ENCODE results near the gene FIZ1. TPM values are rescaled to one million over a fixed set of nuclear protein-coding genes. Genes with fewer than 3 reads are reported as not detected.

FIZ1 gene
- total and polyA plus RNA-seq, 4 donors = 2.8 to 13.2 (median 12.7) TPM

DNA sequence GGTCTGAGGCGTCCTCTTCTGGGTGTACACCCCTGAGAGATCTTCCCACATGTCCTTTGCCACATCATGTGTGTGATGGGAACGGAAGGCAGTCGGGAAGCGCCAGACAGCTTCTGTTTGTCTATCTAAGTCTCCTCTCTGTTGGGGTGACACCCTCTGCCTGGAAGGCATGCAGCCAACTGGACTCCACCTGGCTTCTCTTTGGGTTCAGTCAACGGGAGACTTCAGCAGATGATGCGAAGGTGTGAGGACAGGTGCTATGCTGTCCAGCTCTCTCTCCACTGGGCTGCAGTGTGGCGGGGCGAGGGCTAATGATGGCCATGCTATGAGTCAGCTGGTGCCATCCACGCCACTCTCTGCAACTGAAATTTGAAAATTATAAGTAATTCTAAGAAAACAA is 39.6 kb downstream of the FIZ1 start:
- H3K27ac ChIP-seq (ENCODE audit: low read depth in 1 of 2, low read length in 2 of 2) = no peak overlapping the region
- H3K27me3 ChIP-seq (ENCODE audit: control insufficient read depth in 1 of 2, insufficient read depth in 2 of 2, low read length in 1 of 2) = no peaks in the 10 kb centered on the region
- ATAC-seq (ENCODE audit: low FRiP score) (no peak), DNase-seq (no peak)
- intact Hi-C loops (cut with DNase I) = no loop called here
- no peaks in the 10 kb centered on the region for H3K4me1 ChIP-seq (ENCODE audit: control insufficient read depth in 1 of 2, insufficient read depth in 2 of 2, low read length in 2 of 2)
- H3K4me3 ChIP-seq (ENCODE audit: low read length in 2 of 2) = no peak overlapping the region
- peaks cover 2% of the 10 kb centered on the region for H3K9me3 ChIP-seq (ENCODE audit: control insufficient read depth, low read length)
- no peaks in the 10 kb centered on the region for H3K36me3 ChIP-seq (ENCODE audit: control insufficient read depth in 1 of 2, insufficient read depth in 2 of 2, low read length in 1 of 2)
- WGBS, 2 donors = 73 to 85% methylated on average over 9 of the region's 9 CpGs

DNA sequence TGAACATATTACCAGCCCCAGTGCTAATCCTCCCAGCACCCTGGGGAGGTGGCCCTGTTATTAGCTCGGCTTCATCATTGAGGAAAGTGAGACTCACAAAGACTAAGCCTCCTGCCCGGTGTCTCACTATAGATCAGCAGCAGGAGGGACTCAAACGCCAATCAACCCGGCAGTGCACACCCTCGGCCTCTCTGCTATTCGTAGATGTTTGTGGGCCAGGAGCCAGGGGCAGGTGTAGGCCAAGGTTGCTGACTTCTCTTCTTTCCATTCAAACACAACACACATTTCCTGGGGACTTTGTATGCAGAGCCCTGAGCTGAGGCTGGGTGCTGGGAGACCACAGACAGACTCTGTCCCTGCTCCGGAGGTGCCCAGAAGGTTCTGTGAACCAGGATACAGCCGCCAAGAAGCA is 44.6 kb downstream of the FIZ1 start:
- Histone ChIP-seq H3K9me3 (ENCODE audit: control insufficient read depth, low read length) (no peaks in the 10 kb centered on the region), H3K36me3 (ENCODE audit: control insufficient read depth in 1 of 2, insufficient read depth in 2 of 2, low read length in 1 of 2) (no peaks in the 10 kb centered on the region), H3K27me3 (ENCODE audit: control insufficient read depth in 1 of 2, insufficient read depth in 2 of 2, low read length in 1 of 2) (no peaks in the 10 kb centered on the region), H3K4me1 (ENCODE audit: control insufficient read depth in 1 of 2, insufficient read depth in 2 of 2, low read length in 2 of 2) (no peaks in the 10 kb centered on the region), H3K27ac (ENCODE audit: low read depth in 1 of 2, low read length in 2 of 2) (no peak overlapping the region), H3K4me3 (ENCODE audit: low read length in 2 of 2) (no peak overlapping the region)
- ATAC-seq (ENCODE audit: low FRiP score) = no peak
- intact Hi-C loops (cut with DNase I) = no loop called here
- no peak for DNase-seq
- 75 to 77% methylated on average over 8 of the region's 8 CpGs for WGBS, 2 donors

DNA sequence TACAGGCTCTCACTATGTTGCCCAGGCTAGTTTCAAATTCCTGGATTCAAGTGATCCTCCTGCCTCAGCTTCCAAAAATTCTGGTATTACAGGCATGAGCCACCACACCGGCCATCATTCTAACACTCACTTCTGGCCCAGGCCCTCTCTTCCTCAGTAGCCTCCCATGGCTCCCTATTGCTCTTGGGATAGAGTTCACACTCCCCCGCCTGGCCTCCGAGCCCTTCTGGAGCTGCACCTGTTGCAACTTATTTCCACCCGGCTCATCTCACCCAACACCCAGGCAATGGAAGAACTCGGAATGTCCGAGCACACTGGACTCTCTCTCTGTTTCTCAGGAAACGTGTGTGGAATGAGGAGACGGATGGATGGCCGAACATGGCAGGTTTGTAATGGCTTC is 45.0 kb downstream of the FIZ1 start:
- DNase-seq (no peak), ATAC-seq (ENCODE audit: low FRiP score) (no peak)
- Histone ChIP-seq H3K36me3 (ENCODE audit: control insufficient read depth in 1 of 2, insufficient read depth in 2 of 2, low read length in 1 of 2) (no peaks in the 10 kb centered on the region), H3K4me1 (ENCODE audit: control insufficient read depth in 1 of 2, insufficient read depth in 2 of 2, low read length in 2 of 2) (no peaks in the 10 kb centered on the region), H3K27ac (ENCODE audit: low read depth in 1 of 2, low read length in 2 of 2) (no peak overlapping the region), H3K4me3 (ENCODE audit: low read length in 2 of 2) (no peak overlapping the region), H3K9me3 (ENCODE audit: control insufficient read depth, low read length) (no peaks in the 10 kb centered on the region), H3K27me3 (ENCODE audit: control insufficient read depth in 1 of 2, insufficient read depth in 2 of 2, low read length in 1 of 2) (no peaks in the 10 kb centered on the region)
- WGBS, 2 donors = 90 to 93% methylated on average over 9 of the region's 9 CpGs
- intact Hi-C loops (cut with DNase I) = no loop called here

DNA sequence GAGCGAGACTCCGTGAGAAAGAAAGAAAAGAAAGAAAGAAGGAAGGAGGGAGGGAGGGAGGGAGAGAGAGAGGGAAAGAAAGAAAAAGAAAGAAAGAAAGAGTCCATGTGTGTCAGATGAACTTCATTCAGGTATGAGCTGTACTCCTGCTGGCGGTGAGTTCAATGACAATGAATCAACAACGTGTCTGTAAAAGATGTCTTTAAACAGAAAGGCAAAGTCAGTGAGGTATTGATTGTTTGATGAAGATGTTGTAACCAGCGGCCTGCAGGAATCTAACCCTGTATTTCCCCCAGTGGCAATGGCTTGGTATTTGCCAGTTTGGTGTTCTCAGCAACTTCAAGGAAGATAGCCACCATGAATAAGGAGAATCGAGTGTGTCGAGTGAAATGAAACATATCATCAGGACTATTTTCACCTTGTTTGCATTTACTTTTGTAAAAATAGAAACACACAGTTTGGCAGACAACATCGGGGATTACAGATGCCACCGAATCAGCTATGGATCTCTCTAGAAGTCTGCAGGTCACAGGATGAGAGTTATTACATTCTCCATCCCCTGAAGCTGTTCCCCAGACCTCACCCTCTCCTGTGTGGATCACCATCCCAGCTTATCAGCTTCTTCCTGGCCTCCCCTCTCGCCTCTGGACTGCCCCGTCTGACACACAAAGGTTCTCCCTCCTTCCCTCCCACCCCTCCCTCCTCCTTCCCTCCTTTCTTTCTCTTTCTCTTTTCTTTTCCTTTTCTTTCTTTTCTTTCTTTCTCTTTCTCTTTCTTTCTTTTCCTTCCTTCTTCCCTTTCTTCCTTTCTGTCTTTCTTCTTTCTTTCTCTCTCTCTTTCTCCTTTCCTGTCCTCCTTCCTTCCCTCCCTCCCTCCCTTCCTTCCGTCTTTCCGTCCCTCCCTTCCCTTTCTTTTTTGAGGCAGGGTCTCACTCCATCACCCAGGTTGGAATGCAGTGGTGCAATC is 45.8 kb downstream of the FIZ1 start:
- H3K27me3 ChIP-seq (ENCODE audit: control insufficient read depth in 1 of 2, insufficient read depth in 2 of 2, low read length in 1 of 2) = no peaks in the 10 kb centered on the region
- 63 to 66% methylated on average over 13 of the region's 13 CpGs for WGBS, 2 donors
- ATAC-seq (ENCODE audit: low FRiP score) (no peak), DNase-seq (no peak)
- no peak overlapping the region for H3K4me3 ChIP-seq (ENCODE audit: low read length in 2 of 2)
- H3K27ac ChIP-seq (ENCODE audit: low read depth in 1 of 2, low read length in 2 of 2) = no peak overlapping the region
- H3K9me3 ChIP-seq (ENCODE audit: control insufficient read depth, low read length) = no peaks in the 10 kb centered on the region
- H3K36me3 ChIP-seq (ENCODE audit: control insufficient read depth in 1 of 2, insufficient read depth in 2 of 2, low read length in 1 of 2) = no peaks in the 10 kb centered on the region
- intact Hi-C loops (cut with DNase I) = no loop called here
- H3K4me1 ChIP-seq (ENCODE audit: control insufficient read depth in 1 of 2, insufficient read depth in 2 of 2, low read length in 2 of 2) = no peaks in the 10 kb centered on the region

DNA sequence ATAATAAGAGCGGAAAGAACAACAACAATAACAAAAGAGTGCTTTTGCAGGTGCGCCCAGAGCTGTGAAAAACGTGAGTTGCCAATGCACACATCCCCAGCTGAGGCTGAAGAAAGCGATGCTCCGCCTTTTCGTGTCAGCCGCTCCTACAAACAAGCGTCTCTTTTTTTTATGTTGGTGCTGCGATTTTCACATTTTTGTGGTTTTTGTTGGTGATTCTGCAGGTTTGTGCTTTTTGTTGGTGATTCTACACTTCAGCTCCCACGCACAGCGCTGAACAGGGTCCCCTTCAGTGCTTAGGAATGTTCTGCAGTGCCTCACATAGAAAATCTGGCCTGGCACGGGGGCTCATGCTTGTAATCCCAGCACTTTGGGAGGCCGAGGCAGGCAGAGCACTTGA is 46.7 kb downstream of the FIZ1 start:
- no peaks in the 10 kb centered on the region for H3K9me3 ChIP-seq (ENCODE audit: control insufficient read depth, low read length)
- DNase-seq = no peak
- H3K36me3 ChIP-seq (ENCODE audit: control insufficient read depth in 1 of 2, insufficient read depth in 2 of 2, low read length in 1 of 2) = no peaks in the 10 kb centered on the region
- ATAC-seq (ENCODE audit: low FRiP score) = no peak
- no peaks in the 10 kb centered on the region for H3K27me3 ChIP-seq (ENCODE audit: control insufficient read depth in 1 of 2, insufficient read depth in 2 of 2, low read length in 1 of 2)
- H3K4me3 ChIP-seq (ENCODE audit: low read length in 2 of 2) = no peak overlapping the region
- 50 to 51% methylated on average over 13 of the region's 13 CpGs for WGBS, 2 donors
- H3K4me1 ChIP-seq (ENCODE audit: control insufficient read depth in 1 of 2, insufficient read depth in 2 of 2, low read length in 2 of 2) = no peaks in the 10 kb centered on the region
- intact Hi-C loops (cut with DNase I) = no loop called here
- H3K27ac ChIP-seq (ENCODE audit: low read depth in 1 of 2, low read length in 2 of 2) = no peak overlapping the region

DNA sequence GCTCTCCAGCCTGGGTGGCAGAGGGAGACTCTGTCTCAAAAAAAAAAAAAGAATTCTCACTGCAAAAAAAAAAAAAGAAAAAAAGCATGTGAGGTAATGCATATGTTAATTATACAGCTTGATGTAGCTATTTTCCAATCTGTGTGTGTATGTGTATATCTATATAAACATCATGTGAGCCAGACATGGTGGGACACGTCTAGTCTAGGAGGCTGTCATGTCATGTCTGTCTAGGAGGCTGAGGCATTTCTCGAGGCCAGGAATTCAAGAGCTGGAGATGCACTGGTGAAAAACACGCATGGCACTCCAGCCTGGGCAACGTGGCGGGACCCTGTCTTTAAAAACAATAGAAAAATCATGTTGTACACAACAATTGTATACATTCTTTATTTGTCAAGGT is 47.1 kb downstream of the FIZ1 start:
- H3K36me3 ChIP-seq (ENCODE audit: control insufficient read depth in 1 of 2, insufficient read depth in 2 of 2, low read length in 1 of 2) = no peaks in the 10 kb centered on the region
- intact Hi-C loops (cut with DNase I) = no loop called here
- 71 to 77% methylated on average over 5 of the region's 5 CpGs for WGBS, 2 donors
- no peaks in the 10 kb centered on the region for H3K27me3 ChIP-seq (ENCODE audit: control insufficient read depth in 1 of 2, insufficient read depth in 2 of 2, low read length in 1 of 2)
- H3K9me3 ChIP-seq (ENCODE audit: control insufficient read depth, low read length) = no peaks in the 10 kb centered on the region
- H3K27ac ChIP-seq (ENCODE audit: low read depth in 1 of 2, low read length in 2 of 2) = no peak overlapping the region
- DNase-seq = no peak
- ATAC-seq (ENCODE audit: low FRiP score) = no peak
- no peaks in the 10 kb centered on the region for H3K4me1 ChIP-seq (ENCODE audit: control insufficient read depth in 1 of 2, insufficient read depth in 2 of 2, low read length in 2 of 2)
- no peak overlapping the region for H3K4me3 ChIP-seq (ENCODE audit: low read length in 2 of 2)

DNA sequence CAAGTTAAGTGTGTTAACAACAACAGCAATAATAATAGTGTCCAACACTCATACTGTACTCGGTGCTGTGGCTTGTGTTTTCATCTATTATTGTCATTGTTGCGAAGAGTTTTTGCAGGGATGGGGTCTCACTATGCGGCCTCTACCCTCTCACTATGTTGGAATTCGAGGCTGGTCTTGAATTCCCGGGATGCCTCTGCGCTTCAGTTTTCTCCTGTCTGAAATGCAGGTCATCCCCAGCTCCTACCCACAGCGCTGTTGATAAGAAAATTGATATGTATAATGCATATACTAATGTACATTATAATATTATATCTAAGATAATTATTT is 49.0 kb downstream of the FIZ1 start:
- H3K27me3 ChIP-seq (ENCODE audit: control insufficient read depth in 1 of 2, insufficient read depth in 2 of 2, low read length in 1 of 2) = no peaks in the 10 kb centered on the region
- no peak overlapping the region for H3K4me3 ChIP-seq (ENCODE audit: low read length in 2 of 2)
- intact Hi-C loops (cut with DNase I) = no loop called here
- WGBS, 2 donors = 68 to 70% methylated on average over 7 of the region's 7 CpGs
- H3K4me1 ChIP-seq (ENCODE audit: control insufficient read depth in 1 of 2, insufficient read depth in 2 of 2, low read length in 2 of 2) = no peaks in the 10 kb centered on the region
- ATAC-seq (ENCODE audit: low FRiP score) (no peak), DNase-seq (no peak)
- H3K27ac ChIP-seq (ENCODE audit: low read depth in 1 of 2, low read length in 2 of 2) = no peak overlapping the region
- H3K9me3 ChIP-seq (ENCODE audit: control insufficient read depth, low read length) = no peaks in the 10 kb centered on the region
- no peaks in the 10 kb centered on the region for H3K36me3 ChIP-seq (ENCODE audit: control insufficient read depth in 1 of 2, insufficient read depth in 2 of 2, low read length in 1 of 2)

DNA sequence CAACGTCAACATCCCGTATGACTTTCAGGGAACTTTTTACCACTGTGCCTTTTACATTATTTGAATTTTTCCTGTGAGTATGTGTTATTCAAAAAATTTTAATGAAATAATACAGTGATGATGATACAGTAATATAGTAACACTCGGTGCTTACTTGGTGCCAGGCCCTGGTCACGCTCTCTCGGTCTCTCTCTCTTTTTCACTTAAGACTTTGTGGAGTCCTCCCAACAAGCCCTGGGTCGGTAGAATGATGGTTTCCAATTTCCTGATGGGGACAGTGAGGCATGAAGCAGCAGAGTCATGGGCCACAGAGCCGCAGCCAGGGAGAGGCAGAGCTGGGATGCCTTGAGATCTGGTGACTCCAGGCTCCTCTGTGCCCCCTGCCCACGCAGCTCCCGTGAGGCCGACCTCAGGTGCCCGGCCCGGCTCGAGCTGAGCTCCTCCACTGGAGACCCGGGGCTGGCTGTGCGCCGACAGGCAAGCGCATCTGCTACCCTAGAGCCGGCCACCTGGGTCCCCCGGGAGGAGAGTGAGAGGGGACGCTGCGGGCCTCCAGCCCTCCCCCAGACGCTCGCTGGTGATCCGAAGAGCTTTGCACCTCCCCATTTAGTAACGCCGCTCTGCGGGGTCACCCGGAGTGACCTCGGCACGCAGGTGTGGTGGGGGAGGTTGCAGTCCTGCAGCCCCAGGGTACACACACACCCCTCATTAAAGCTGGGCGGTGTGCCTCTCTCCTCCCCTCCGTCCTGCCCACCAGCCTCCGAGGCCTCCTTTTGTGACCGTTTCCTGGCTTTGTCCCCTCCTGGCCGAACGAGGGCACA is 49.6 kb downstream of the FIZ1 start:
- H3K9me3 ChIP-seq (ENCODE audit: control insufficient read depth, low read length) = no peaks in the 10 kb centered on the region
- H3K27me3 ChIP-seq (ENCODE audit: control insufficient read depth in 1 of 2, insufficient read depth in 2 of 2, low read length in 1 of 2) = no peaks in the 10 kb centered on the region
- no peaks in the 10 kb centered on the region for H3K36me3 ChIP-seq (ENCODE audit: control insufficient read depth in 1 of 2, insufficient read depth in 2 of 2, low read length in 1 of 2)
- no peaks in the 10 kb centered on the region for H3K4me1 ChIP-seq (ENCODE audit: control insufficient read depth in 1 of 2, insufficient read depth in 2 of 2, low read length in 2 of 2)
- intact Hi-C loops (cut with DNase I) = loop anchor here in 1 of 2 donors (2.0 kb wide), 1 partner anchor 31 kb away; the partner anchor contains the start of gene ZNF579
- no peak overlapping the region for H3K4me3 ChIP-seq (ENCODE audit: low read length in 2 of 2)
- ATAC-seq (ENCODE audit: low FRiP score) (peak; percentile 39), DNase-seq (no peak)
- WGBS, 2 donors = 6 to 9% methylated on average over 34 to 36 of the region's 36 CpGs
- H3K27ac ChIP-seq (ENCODE audit: low read depth in 1 of 2, low read length in 2 of 2) = peak overlapping the region in 1 of 2 donors; percentile 25

All from aorta (tissue), 5 donors.